ENCODE measurements around the gene TMEM184A. TPM values are rescaled to one million over a fixed set of nuclear protein-coding genes. Genes with fewer than 3 reads are reported as not detected.

TMEM184A gene
- polyA plus RNA-seq, 1 donor from 2014 or later = 0.08 TPM

DNA sequence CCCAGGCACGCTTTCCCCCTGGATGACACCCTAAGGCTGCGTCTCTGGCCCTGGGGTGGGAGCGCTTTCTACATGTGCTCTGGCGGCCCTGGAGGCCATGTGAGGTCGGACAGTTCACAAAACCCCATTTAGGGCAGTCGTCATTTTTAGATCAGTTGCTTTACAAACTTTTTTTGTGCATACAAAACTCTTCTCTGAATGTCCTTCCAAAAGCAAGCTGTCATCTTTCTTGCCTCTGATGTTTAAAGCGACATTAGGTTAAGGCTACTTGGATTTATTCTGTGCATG, 19.6 kb downstream of the TMEM184A start:
- no peaks in the 10 kb centered on the region for H3K36me3 Mint-ChIP-seq
- H3K4me1 Mint-ChIP-seq = peaks cover 17 to 24% (median 18%) of the 10 kb centered on the region in 3 donors
- H3K27ac Mint-ChIP-seq = peak overlapping the region in 1 of 3 donors; percentile 82
- H3K27me3 Mint-ChIP-seq = no peaks in the 10 kb centered on the region
- H3K4me3 Mint-ChIP-seq = peak overlapping the region in 2 of 4 donors; percentile 33 to 61
- H3K9me3 Mint-ChIP-seq = no peaks in the 10 kb centered on the region

DNA sequence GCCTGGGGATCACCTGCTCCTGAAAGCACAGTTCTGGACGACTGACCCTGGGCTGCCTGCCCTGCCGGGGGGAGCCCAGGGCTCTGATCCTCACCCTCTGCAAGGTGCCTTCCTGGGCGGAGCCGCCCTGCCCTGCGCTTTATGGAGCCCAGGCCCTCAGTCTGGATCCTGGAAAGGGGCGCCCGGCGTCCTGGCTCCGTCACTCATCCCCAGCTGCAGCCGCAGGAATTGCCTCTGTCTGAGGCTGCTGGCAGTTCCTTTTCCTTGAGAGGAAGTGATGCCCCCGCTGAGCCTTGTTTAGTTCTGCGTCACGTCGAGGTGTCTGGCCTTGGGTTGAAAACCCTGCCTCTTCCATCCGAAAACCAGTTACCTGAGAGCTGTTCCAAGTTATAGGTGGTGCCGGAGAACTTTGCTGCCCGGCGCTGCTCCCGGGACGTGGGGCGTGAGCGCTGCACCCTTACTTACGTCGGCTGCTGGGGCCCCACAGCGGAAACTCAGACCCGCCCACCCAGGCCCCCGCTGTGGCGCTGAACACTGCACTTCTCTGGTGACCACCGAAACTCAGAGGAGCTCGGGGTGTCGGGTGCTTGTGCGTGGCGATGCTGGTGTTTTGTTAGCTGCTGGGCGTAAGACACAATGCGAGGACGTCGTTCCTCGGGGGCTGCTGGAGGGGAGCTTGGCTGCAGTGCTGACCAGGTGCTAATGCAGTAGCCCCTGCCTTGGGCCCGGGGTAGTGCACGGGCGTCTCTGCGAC, 20.1 kb downstream of the TMEM184A start:
- H3K9me3 Mint-ChIP-seq = no peaks in the 10 kb centered on the region
- peak overlapping the region in 2 of 3 donors; percentile 31 to 82 for H3K27ac Mint-ChIP-seq
- H3K4me1 Mint-ChIP-seq = peaks cover 17 to 24% (median 18%) of the 10 kb centered on the region in 3 donors
- peak overlapping the region in 2 of 4 donors; percentile 33 to 61 for H3K4me3 Mint-ChIP-seq
- no peaks in the 10 kb centered on the region for H3K36me3 Mint-ChIP-seq
- H3K27me3 Mint-ChIP-seq = no peaks in the 10 kb centered on the region

DNA sequence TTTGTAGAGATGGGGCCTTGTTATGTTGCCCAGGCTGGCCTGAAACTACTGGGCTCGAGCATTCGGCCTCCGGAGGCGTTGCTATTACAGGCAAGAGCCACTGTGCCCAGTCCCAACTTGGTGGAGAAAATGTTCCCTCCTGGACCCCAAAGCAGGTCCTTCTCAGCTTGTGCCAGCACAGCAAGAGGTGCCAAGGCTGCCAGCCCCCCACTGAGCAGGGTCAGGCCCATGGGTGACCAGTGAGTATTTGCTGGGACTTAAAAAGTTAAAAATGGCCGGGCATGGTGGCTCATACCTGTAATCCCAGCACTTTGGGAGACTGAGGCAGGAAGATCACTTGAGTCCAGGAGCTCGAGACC, 20.9 kb downstream of the TMEM184A start:
- Mint-ChIP-seq H3K4me1 (peaks cover 17 to 24% (median 18%) of the 10 kb centered on the region in 3 donors), H3K4me3 (no peak overlapping the region), H3K36me3 (no peaks in the 10 kb centered on the region), H3K27me3 (no peaks in the 10 kb centered on the region), H3K9me3 (no peaks in the 10 kb centered on the region), H3K27ac (peak overlapping the region in 2 of 3 donors; percentile 39 to 67)

- no peaks in the 10 kb centered on the region for H3K27me3 Mint-ChIP-seq
- H3K9me3 Mint-ChIP-seq = no peaks in the 10 kb centered on the region
- peaks cover 17 to 26% (median 18%) of the 10 kb centered on the region in 3 donors for H3K4me1 Mint-ChIP-seq
- no peak overlapping the region for H3K4me3 Mint-ChIP-seq
- peak overlapping the region; percentile 39 to 67 (median 46) for H3K27ac Mint-ChIP-seq
- no peaks in the 10 kb centered on the region for H3K36me3 Mint-ChIP-seq
Measured at GRCh38 chr7:1534330-1535099, 21.5 kb downstream of the TMEM184A start.

DNA sequence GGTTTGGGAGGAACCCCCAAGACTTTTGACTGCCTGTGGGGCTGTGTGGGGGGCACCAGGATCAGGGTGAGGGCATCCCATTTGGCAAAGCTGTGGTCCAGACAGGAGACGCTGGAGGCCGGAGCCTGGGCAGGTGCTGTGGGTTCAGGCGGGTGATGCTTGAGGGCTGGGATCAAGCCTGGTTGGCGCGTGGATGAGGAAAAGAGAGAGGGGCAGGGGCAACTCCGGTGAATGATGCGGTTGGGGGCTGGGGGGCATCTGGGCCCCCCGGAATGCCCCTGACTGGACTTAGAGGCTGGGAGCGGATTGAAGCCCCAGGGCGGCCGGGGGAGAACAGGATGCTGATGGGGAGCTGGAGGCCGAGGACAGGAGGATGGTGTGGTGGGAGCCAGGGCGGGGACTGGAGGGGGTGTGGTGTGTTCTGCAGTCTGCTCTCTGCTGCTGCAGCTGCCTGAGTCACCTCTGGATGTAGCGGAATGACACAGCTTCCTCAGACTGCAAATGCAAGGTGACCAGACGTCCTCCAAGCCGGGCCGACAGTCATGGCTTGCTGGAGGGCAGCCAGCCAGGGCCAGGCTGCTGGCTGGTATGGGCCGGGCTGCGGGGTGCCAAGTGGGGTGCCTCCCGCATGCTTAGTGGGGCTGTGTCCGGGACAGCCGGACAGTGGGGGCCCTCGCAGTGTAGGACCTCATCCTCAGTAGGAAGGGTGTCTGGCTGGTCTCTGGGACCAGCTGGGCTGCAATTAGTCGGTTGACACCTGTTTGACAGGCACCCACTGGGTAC, 22.3 kb downstream of the TMEM184A start:
- peaks cover 17 to 26% (median 18%) of the 10 kb centered on the region in 3 donors for H3K4me1 Mint-ChIP-seq
- no peaks in the 10 kb centered on the region for H3K36me3 Mint-ChIP-seq
- H3K9me3 Mint-ChIP-seq = no peaks in the 10 kb centered on the region
- H3K27ac Mint-ChIP-seq = peak overlapping the region; percentile 81 to 100 (median 94)
- no peaks in the 10 kb centered on the region for H3K27me3 Mint-ChIP-seq
- peak overlapping the region; percentile 76 to 99 (median 88) for H3K4me3 Mint-ChIP-seq

DNA sequence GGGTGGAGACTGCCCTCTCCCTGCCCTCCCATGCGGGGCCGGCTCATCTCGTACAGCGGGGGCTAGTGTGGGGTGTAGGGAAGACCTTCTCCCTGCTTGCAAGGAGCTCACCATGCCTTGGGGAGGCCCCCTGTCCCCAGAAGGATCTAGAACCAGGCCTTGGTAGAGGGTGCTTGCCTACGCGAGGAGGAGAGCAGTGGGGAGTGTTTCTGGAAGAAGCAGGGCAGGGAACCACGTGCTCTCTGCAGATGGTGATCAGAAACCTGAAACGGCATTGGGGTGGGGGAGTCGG, 22.8 kb downstream of the TMEM184A start:
- peak overlapping the region; percentile 81 to 100 (median 94) for H3K27ac Mint-ChIP-seq
- H3K4me3 Mint-ChIP-seq = peak overlapping the region; percentile 76 to 99 (median 88)
- H3K4me1 Mint-ChIP-seq = peaks cover 17 to 26% (median 18%) of the 10 kb centered on the region in 3 donors
- H3K36me3 Mint-ChIP-seq = no peaks in the 10 kb centered on the region
- no peaks in the 10 kb centered on the region for H3K27me3 Mint-ChIP-seq
- H3K9me3 Mint-ChIP-seq = no peaks in the 10 kb centered on the region

GRCh38 chr7:1532456-1533254, 23.4 kb downstream of the TMEM184A start:
- H3K27me3 Mint-ChIP-seq = no peaks in the 10 kb centered on the region
- H3K9me3 Mint-ChIP-seq = no peaks in the 10 kb centered on the region
- H3K27ac Mint-ChIP-seq = peak overlapping the region; percentile 94 to 100 (median 96)
- peak overlapping the region; percentile 76 to 99 (median 94) for H3K4me3 Mint-ChIP-seq
- H3K4me1 Mint-ChIP-seq = peaks cover 17 to 26% (median 18%) of the 10 kb centered on the region in 3 donors
- H3K36me3 Mint-ChIP-seq = no peaks in the 10 kb centered on the region

DNA sequence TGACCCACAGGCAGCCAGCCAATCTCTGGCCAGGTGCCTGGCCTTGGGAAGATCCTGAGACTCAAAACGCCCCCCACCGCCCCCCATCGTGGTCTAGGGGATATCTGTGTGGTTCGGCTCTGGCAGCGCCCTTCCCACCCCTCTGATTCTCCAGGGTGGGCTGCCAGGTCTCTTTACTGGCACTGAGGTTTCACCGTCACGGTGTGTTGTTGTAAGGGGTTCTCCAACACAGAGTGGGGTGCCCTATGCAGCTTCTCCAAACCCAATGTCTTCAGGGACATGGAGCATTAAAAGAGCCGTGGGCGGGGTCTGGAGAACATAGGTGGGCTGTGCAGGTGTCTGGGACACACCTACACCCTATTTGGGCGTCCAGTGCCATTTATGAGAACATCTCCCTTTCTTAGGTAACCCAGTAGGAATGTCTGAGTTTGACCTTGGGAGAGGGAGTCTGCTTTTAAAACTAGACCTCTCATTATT, 24.0 kb downstream of the TMEM184A start:
- Mint-ChIP-seq H3K4me3 (peak overlapping the region; percentile 76 to 99 (median 94)), H3K9me3 (no peaks in the 10 kb centered on the region), H3K4me1 (peaks cover 17 to 26% (median 18%) of the 10 kb centered on the region in 3 donors), H3K27ac (peak overlapping the region; percentile 94 to 100 (median 96)), H3K36me3 (no peaks in the 10 kb centered on the region), H3K27me3 (no peaks in the 10 kb centered on the region)

GRCh38 chr7:1531263-1531978, 24.6 kb downstream of the TMEM184A start:
- H3K27ac Mint-ChIP-seq = peak overlapping the region; percentile 94 to 100 (median 96)
- no peaks in the 10 kb centered on the region for H3K36me3 Mint-ChIP-seq
- H3K4me1 Mint-ChIP-seq = peaks cover 17 to 28% (median 18%) of the 10 kb centered on the region in 3 donors
- H3K27me3 Mint-ChIP-seq = no peaks in the 10 kb centered on the region
- H3K4me3 Mint-ChIP-seq = peak overlapping the region; percentile 76 to 99 (median 94)
- no peaks in the 10 kb centered on the region for H3K9me3 Mint-ChIP-seq

DNA sequence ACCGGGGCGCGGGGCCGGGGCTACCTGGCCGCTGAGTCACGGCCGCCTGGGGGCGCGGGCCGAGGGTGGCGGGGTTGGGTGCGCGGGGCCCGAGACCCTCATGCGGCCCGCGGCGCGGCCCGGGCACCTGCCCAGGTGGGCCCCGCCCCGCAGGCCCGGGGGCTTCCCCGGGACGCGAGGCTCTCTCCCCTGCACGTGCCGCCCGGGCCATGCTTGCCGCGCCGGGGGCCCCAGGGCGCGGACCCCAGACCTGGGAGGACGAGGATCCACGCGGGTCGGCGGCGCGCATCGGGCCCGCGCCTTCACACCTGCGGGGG, 25.1 kb downstream of the TMEM184A start:
- H3K9me3 Mint-ChIP-seq = no peaks in the 10 kb centered on the region
- no peaks in the 10 kb centered on the region for H3K27me3 Mint-ChIP-seq
- peaks cover 17 to 28% (median 18%) of the 10 kb centered on the region in 3 donors for H3K4me1 Mint-ChIP-seq
- no peaks in the 10 kb centered on the region for H3K36me3 Mint-ChIP-seq
- no peak overlapping the region for H3K27ac Mint-ChIP-seq
- no peak overlapping the region for H3K4me3 Mint-ChIP-seq

GRCh38 chr7:1529383-1530116, 26.5 kb downstream of the TMEM184A start:
- H3K4me3 Mint-ChIP-seq = peak overlapping the region in 3 of 4 donors; percentile 66 to 79 (median 76)

DNA sequence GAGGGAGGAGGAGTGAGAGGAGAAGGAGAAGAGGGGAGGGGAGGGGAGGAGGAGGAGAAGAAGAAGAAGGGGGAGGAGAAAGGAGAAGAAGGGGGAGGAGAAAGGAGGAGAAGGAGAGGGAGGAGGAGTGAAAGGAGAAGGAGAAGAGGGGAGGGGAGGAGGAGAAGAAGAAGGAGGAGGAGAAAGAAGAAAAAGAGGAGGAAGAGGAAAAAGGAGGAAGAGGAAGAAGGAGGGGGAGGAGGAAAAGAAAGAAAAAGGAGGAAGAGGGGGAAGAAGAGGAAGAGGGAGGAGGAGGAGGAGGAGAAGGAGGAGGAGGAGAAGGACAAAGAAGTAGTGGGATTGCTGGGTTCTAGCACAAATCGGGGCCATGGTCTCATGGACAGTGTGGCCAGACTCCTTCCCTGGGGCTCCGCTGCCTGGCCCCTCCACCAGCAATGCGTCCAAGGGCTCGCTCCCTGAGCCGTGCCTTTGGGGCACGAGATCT, 29.7 kb downstream of the TMEM184A start:
- Mint-ChIP-seq H3K9me3 (peaks cover 0 to 3% (median 0%) of the 10 kb centered on the region in 3 donors), H3K4me3 (peak overlapping the region in 2 of 4 donors; percentile 7 to 67), H3K27ac (peak overlapping the region in 1 of 3 donors; percentile 43), H3K4me1 (peaks cover 0 to 3% (median 3%) of the 10 kb centered on the region in 3 donors), H3K36me3 (no peaks in the 10 kb centered on the region), H3K27me3 (peaks cover 14% of the 10 kb centered on the region)

More at GRCh38 chr7:1529383-1530116, 26.5 kb downstream of the TMEM184A start:
- Mint-ChIP-seq H3K27ac (peak overlapping the region in 1 of 3 donors; percentile 66), H3K4me1 (peaks cover 18 to 28% (median 20%) of the 10 kb centered on the region in 3 donors), H3K36me3 (no peaks in the 10 kb centered on the region), H3K9me3 (peaks cover 0 to 3% (median 0%) of the 10 kb centered on the region in 3 donors), H3K27me3 (peaks cover 7% of the 10 kb centered on the region)

- H3K4me3 Mint-ChIP-seq = peak overlapping the region in 1 of 4 donors; percentile 60
- no peaks in the 10 kb centered on the region for H3K36me3 Mint-ChIP-seq
- peaks cover 14% of the 10 kb centered on the region for H3K27me3 Mint-ChIP-seq
- no peak overlapping the region for H3K27ac Mint-ChIP-seq
- peaks cover 0 to 3% (median 0%) of the 10 kb centered on the region in 3 donors for H3K9me3 Mint-ChIP-seq
- H3K4me1 Mint-ChIP-seq = peaks cover 0 to 3% (median 3%) of the 10 kb centered on the region in 3 donors
Measured at GRCh38 chr7:1525409-1525808, 30.6 kb downstream of the TMEM184A start.

All from IgD-negative memory B cell (primary cell).